A549 (cell line): Measurements from ENCODE around the gene CNTN4. TPM values are rescaled to one million over a fixed set of nuclear protein-coding genes. Genes with fewer than 3 reads are reported as not detected.

ENCODE experiments used
- ATAC-seq, 2 experiments: fragments of 200-7000 bp in 1 of 2; fragments of >200 bp in 1 of 2; cut with Nextera tagmentation in 1 of 2; cut with Tn5 transposase in 1 of 2; 3 replicates each; pipeline versions ENCODE4 v1.8.0 to v1.9.1; 2018 to 2020; ENCODE audit warnings: mild to moderate bottlenecking in 1 of 2, moderate library complexity in 1 of 2
- CTCF ChIA-PET: fragments of 300-600 bp; sonication (Branson Sonifier 250); formaldehyde crosslinking; extraction: SDS; loops from one replicate; lab custom pipeline; 2021; ENCODE audit warnings: antibody characterized with exemption, inconsistent platforms; lab: Yijun Ruan, JAX
- POLR2A ChIA-PET: fragments of 350-600 bp; formaldehyde crosslinking; extraction: SDS; loops from one replicate; lab custom pipeline; 2021; ENCODE audit warnings: antibody characterized with exemption, inconsistent platforms; lab: Yijun Ruan, JAX
- DNase-seq, 2 experiments: peaks; one replicate each; pipeline versions ENCODE4 v3.0.0 to v3.0.0-alpha.2; 2011 to 2016; ENCODE audit warnings: low read depth in 1 of 2, low spot score in 1 of 2
- FAIRE-seq: peaks from 2 replicates; lab custom pipeline; 2011; peaks lifted over from hg19 to GRCh38; lab: Jason Lieb, UNC
- H3K27ac ChIP-seq, 2 experiments: fragments of >200 bp; sonication (Bioruptor Twin); formaldehyde crosslinking; 3 replicates each; pipeline ENCODE4 v1.5.1; 2016 to 2017
- H3K4me1 ChIP-seq: fragments of >200 bp; sonication (Bioruptor Twin); formaldehyde crosslinking; 3 replicates; pipeline ENCODE4 v1.6.1; 2016
- H3K4me2 ChIP-seq: fragments of >200 bp; sonication (Bioruptor Twin); formaldehyde crosslinking; 3 replicates; pipeline ENCODE4 v1.6.1; 2016
- H3K4me3 ChIP-seq: fragments of >200 bp; sonication (Bioruptor Twin); formaldehyde crosslinking; 3 replicates; pipeline ENCODE4 v1.5.1; 2016
- H3K9me3 ChIP-seq: fragments of >200 bp; sonication (Bioruptor Twin); formaldehyde crosslinking; 3 replicates; pipeline ENCODE4 v1.6.1; 2016
- BCL3 ChIP-seq: fragments of >200 bp; sonication (Bioruptor Twin); formaldehyde crosslinking; IDR thresholded peaks from 3 replicates; pipeline ENCODE4 v1.6.1; 2016
- CBX8 ChIP-seq: fragments of 200-600 bp; sonication (generic); IDR thresholded peaks from 2 replicates; pipeline ENCODE4 v1.6.1; 2016
- CHD2 ChIP-seq: fragments of 150-350 bp; IDR thresholded peaks from 2 replicates; pipeline ENCODE4 v1.6.1; 2014; ENCODE audit warnings: low read length; ENCODE audit not compliant: partially characterized antibody
- EHF ChIP-seq: fragments of 250-450 bp; sonication (Bioruptor Pico); IDR thresholded peaks from 2 replicates; pipeline ENCODE4 v1.5.0; 2020; ENCODE audit warnings: mild to moderate bottlenecking
- ESRRA ChIP-seq: fragments of 150-350 bp; IDR thresholded peaks from 2 replicates; pipeline ENCODE4 v1.6.1; 2014; ENCODE audit warnings: mild to moderate bottlenecking, low read length, borderline replicate concordance
- FOSB ChIP-seq: fragments of 250-450 bp; sonication (Bioruptor Pico); IDR thresholded peaks from 2 replicates; pipeline ENCODE4 v1.5.0; 2020; ENCODE audit warnings: mild to moderate bottlenecking, moderate library complexity
- FOSL2 ChIP-seq, 2 experiments: fragments of 450-650 bp in 1 of 2; fragments of >200 bp in 1 of 2; sonication (Bioruptor Twin) in 1 of 2; formaldehyde crosslinking; IDR thresholded peaks; 2 replicates each; pipeline versions ENCODE4 v1.5.0 to v1.6.1; 2016 to 2020; ENCODE audit warnings: mild to moderate bottlenecking in 1 of 2, moderate library complexity in 1 of 2
- FOXS1 ChIP-seq: fragments of 250-450 bp; sonication (Bioruptor Pico); IDR thresholded peaks from 2 replicates; pipeline ENCODE4 v1.5.0; 2020; ENCODE audit warnings: mild to moderate bottlenecking, moderate library complexity
- GATA3 ChIP-seq: IDR thresholded peaks from 2 replicates; pipeline ENCODE4 v1.6.1; 2012; ENCODE audit warnings: borderline replicate concordance
- HMGXB4 ChIP-seq: fragments of 250-450 bp; sonication (Bioruptor Pico); IDR thresholded peaks from 2 replicates; pipeline ENCODE4 v1.5.0; 2021; ENCODE audit warnings: mild to moderate bottlenecking, moderate library complexity, borderline replicate concordance
- HOXA7 ChIP-seq: fragments of 250-450 bp; sonication (Bioruptor Pico); IDR thresholded peaks from 2 replicates; pipeline ENCODE4 v1.5.0; 2020; ENCODE audit warnings: mild to moderate bottlenecking, moderate library complexity
- HOXB13 ChIP-seq: fragments of 250-450 bp; sonication (Bioruptor Pico); IDR thresholded peaks from 2 replicates; pipeline ENCODE4 v1.5.0; 2020; ENCODE audit warnings: low read depth, mild to moderate bottlenecking, moderate library complexity
- MAFK ChIP-seq: fragments of 450-650 bp; IDR thresholded peaks from 2 replicates; pipeline ENCODE4 v1.6.1; 2014; ENCODE audit not compliant: partially characterized antibody
- MAZ ChIP-seq: fragments of 150-350 bp; IDR thresholded peaks from 2 replicates; pipeline ENCODE4 v1.6.1; 2014; ENCODE audit warnings: antibody characterized with exemption, low read depth, low read length, borderline replicate concordance
- POLR2AphosphoS2 ChIP-seq: conservative IDR thresholded peaks from 2 replicates; pipeline ENCODE4 v1.6.1; 2012; ENCODE audit warnings: low read length, improper control_type of control experiment, inconsistent platforms
- RARB ChIP-seq: fragments of 250-450 bp; sonication (Bioruptor Pico); IDR thresholded peaks from 2 replicates; pipeline ENCODE4 v1.8.0; 2021; ENCODE audit warnings: mild to moderate bottlenecking, moderate library complexity
- RFX5 ChIP-seq: fragments of 450-650 bp; IDR thresholded peaks from 2 replicates; pipeline ENCODE4 v1.7.1; 2014; ENCODE audit warnings: antibody characterized with exemption, mild to moderate bottlenecking, moderate library complexity
- RNF2 ChIP-seq: fragments of 200-600 bp; sonication (generic); IDR thresholded peaks from 2 replicates; pipeline ENCODE4 v1.6.1; 2016; ENCODE audit warnings: low read depth, mild to moderate bottlenecking, antibody characterized with exemption, moderate library complexity, borderline replicate concordance
- TFCP2L1 ChIP-seq: fragments of 250-450 bp; sonication (Bioruptor Pico); IDR thresholded peaks from 2 replicates; pipeline ENCODE4 v1.5.0; 2021; ENCODE audit warnings: mild to moderate bottlenecking
- ZFP36 ChIP-seq: fragments of 450-650 bp; IDR thresholded peaks from 2 replicates; pipeline ENCODE4 v1.6.1; 2014; ENCODE audit warnings: borderline replicate concordance; ENCODE audit not compliant: partially characterized antibody
- ZSCAN20 ChIP-seq: fragments of 250-450 bp; sonication (Bioruptor Pico); IDR thresholded peaks from 2 replicates; pipeline ENCODE4 v1.8.0; 2022; ENCODE audit warnings: mild to moderate bottlenecking, moderate library complexity
- WGBS: methylation state at CpG from one replicate; pipeline ENCODE4 v1.1.6; 2017; ENCODE audit errors: missing lambda C conversion rate; 5-methylcytosine and 5-hydroxymethylcytosine counted together
- polyA plus RNA-seq, 4 experiments: library from polyadenylated mRNA; depleted of rRNA in 3 of 4; stranded (reverse); fragments of >200 nt; fragmentation: RNase III in 1 of 4; extraction: RNeasy Plus Mini Kit Qiagen cat#74134 plus additional on column Dnase treatment in 1 of 4; gene quantifications; 2 replicates in 3 of 4; 3 replicates in 1 of 4; pipeline ENCODE4 v1.2.3, GENCODE V29; 2011 to 2017
- TF ChIP-seq, protein P1 (sequence below): fragments of >200 bp; sonication (Bioruptor Twin); formaldehyde crosslinking; IDR thresholded peaks from 3 replicates; pipeline ENCODE4 v1.5.1; 2016

CNTN4 gene
- polyA plus RNA-seq, 2 of the 4 experiments (the other 2 are of a cell fraction) = 0.03 TPM; not detected in 1

- Histone ChIP-seq H3K4me2 (no peak overlapping the region), H3K4me3 (no peak overlapping the region)
- CTCF ChIA-PET = no interaction called here
- POLR2A ChIA-PET = no interaction called here
- no peak for TF ChIP-seq RFX5
- TF ChIP-seq RNF2 = no peak
- no peak for TF ChIP-seq CHD2
- TF ChIP-seq MAFK = no peak
- no peak for TF ChIP-seq FOXS1 (CRISPR knock-in tag)
- no peak for TF ChIP-seq ZFP36
- TF ChIP-seq, all 56 proteins: peak for 0
- H3K9me3 ChIP-seq = no peaks in the 10 kb centered on the region
- WGBS = 23% methylated on average over 3 of the region's 3 CpGs
- DNase-seq (no peak), FAIRE-seq (no peak), ATAC-seq (no peak)
- no peak overlapping the region for H3K27ac ChIP-seq
- no peaks in the 10 kb centered on the region for H3K4me1 ChIP-seq
Measured at GRCh38 chr3:2392981-2393380, 294.3 kb downstream of the CNTN4 start.

GRCh38 chr3:2415083-2415482 lies 316.4 kb downstream of the CNTN4 start:
- DNase-seq = no peak
- no peak overlapping the region for H3K4me2 ChIP-seq
- no peak overlapping the region for H3K4me3 ChIP-seq
- TF ChIP-seq ZSCAN20 (CRISPR knock-in tag) (no peak), FOSL2 (IDR thresholded peaks at IDR 0.05) (no peak), FOSL2 (CRISPR knock-in tag; IDR thresholded peaks at IDR 0.05) (no peak)
- TF ChIP-seq, all 56 proteins: peak for 0
- ATAC-seq (no peak), FAIRE-seq (no peak)
- POLR2A ChIA-PET = no interaction called here
- Histone ChIP-seq H3K9me3 (no peaks in the 10 kb centered on the region), H3K27ac (no peak overlapping the region), H3K4me1 (no peaks in the 10 kb centered on the region)
- CTCF ChIA-PET = no interaction called here
- 0% methylated on average over 1 of the region's 1 CpG for WGBS

- POLR2A ChIA-PET = no interaction called here
- WGBS = 0% methylated on average over 3 of the region's 3 CpGs
- Histone ChIP-seq H3K9me3 (no peaks in the 10 kb centered on the region), H3K4me3 (no peak overlapping the region), H3K4me2 (no peak overlapping the region), H3K4me1 (no peaks in the 10 kb centered on the region), H3K27ac (no peak overlapping the region)
- DNase-seq = no peak
- FAIRE-seq = no peak
- TF ChIP-seq HOXA7 (CRISPR knock-in tag) (no peak), HMGXB4 (CRISPR knock-in tag) (no peak), RNF2 (no peak), HOXB13 (no peak), EHF (CRISPR knock-in tag) (no peak), FOSB (CRISPR knock-in tag) (no peak), MAZ (no peak), MAFK (no peak), GATA3 (no peak), TFCP2L1 (CRISPR knock-in tag) (no peak), ESRRA (no peak), BCL3 (no peak), RARB (CRISPR knock-in tag) (no peak), POLR2AphosphoS2 (no peak), CBX8 (no peak)
- TF ChIP-seq, protein P1, sequence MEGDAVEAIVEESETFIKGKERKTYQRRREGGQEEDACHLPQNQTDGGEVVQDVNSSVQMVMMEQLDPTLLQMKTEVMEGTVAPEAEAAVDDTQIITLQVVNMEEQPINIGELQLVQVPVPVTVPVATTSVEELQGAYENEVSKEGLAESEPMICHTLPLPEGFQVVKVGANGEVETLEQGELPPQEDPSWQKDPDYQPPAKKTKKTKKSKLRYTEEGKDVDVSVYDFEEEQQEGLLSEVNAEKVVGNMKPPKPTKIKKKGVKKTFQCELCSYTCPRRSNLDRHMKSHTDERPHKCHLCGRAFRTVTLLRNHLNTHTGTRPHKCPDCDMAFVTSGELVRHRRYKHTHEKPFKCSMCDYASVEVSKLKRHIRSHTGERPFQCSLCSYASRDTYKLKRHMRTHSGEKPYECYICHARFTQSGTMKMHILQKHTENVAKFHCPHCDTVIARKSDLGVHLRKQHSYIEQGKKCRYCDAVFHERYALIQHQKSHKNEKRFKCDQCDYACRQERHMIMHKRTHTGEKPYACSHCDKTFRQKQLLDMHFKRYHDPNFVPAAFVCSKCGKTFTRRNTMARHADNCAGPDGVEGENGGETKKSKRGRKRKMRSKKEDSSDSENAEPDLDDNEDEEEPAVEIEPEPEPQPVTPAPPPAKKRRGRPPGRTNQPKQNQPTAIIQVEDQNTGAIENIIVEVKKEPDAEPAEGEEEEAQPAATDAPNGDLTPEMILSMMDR = no peak
- ATAC-seq = no peak
- CTCF ChIA-PET = no interaction called here
Measured at GRCh38 chr3:2420919-2421318, 322.3 kb downstream of the CNTN4 start.
